Inferior parietal cortex (tissue), 1 donor: ENCODE measurements around the gene NUP188.
A peak's percentile ranks its signal among the peaks of the same experiment; 100 is the strongest.
"Not testable (repeated sequence)": the region's sequence is repeated elsewhere in the genome, so short reads cannot be mapped to it uniquely, and the experiment has no call there.

Experiments
- DNase-seq: peaks from one replicate; pipeline ENCODE4 v3.0.0-alpha.2; 2016; ENCODE audit errors: extremely low spot score

NUP188 gene

GRCh38 chr9:128945798-128946501 lies 1.5 kb upstream of the NUP188 start:
- DNase-seq, result no peak

- peak; percentile 22 for DNase-seq
These were observed 775 bp upstream of the NUP188 start for GRCh38 chr9:128946571-128947276.

GRCh38 chr9:128947277-128947526 lies 297 bp upstream of the NUP188 start:
- no peak for DNase-seq

- DNase-seq, result not testable (repeated sequence)
These were observed 13.9 kb downstream of the NUP188 start for GRCh38 chr9:128961403-128961802.

GRCh38 chr9:128969491-128969890 lies 22.0 kb downstream of the NUP188 start:
- no peak for DNase-seq

GRCh38 chr9:128972956-128973355 lies 25.5 kb downstream of the NUP188 start:
- no peak for DNase-seq

- DNase-seq, result no peak
These were observed 31.6 kb downstream of the NUP188 start for GRCh38 chr9:128979111-128979510.

GRCh38 chr9:128983536-128983935 lies 36.0 kb downstream of the NUP188 start:
- DNase-seq, result no peak

GRCh38 chr9:128986671-128987070 lies 39.2 kb downstream of the NUP188 start:
- DNase-seq, result no peak

GRCh38 chr9:128987805-128988204 lies 40.3 kb downstream of the NUP188 start:
- DNase-seq, result no peak

GRCh38 chr9:128992995-128993394 lies 45.5 kb downstream of the NUP188 start:
- peak; percentile 64 for DNase-seq

GRCh38 chr9:128995791-128996190 lies 48.3 kb downstream of the NUP188 start:
- DNase-seq, result no peak

- no peak for DNase-seq
These were observed 51.0 kb downstream of the NUP188 start for GRCh38 chr9:128998462-128998861.

- no peak for DNase-seq
These were observed 52.2 kb downstream of the NUP188 start for GRCh38 chr9:128999581-129000206.

- no peak for DNase-seq
These were observed 54.2 kb downstream of the NUP188 start for GRCh38 chr9:129001504-129002325.

GRCh38 chr9:129002992-129003391 lies 55.5 kb downstream of the NUP188 start:
- no peak for DNase-seq

GRCh38 chr9:129004173-129004572 lies 56.7 kb downstream of the NUP188 start:
- not testable (repeated sequence) for DNase-seq

- no peak for DNase-seq
These were observed 58.0 kb downstream of the NUP188 start for GRCh38 chr9:129005336-129005997.

- DNase-seq, result peak; percentile 90
These were observed 59.0 kb downstream of the NUP188 start for GRCh38 chr9:129006328-129007034.

GRCh38 chr9:129007035-129007765 lies 59.7 kb downstream of the NUP188 start:
- DNase-seq, result no peak
